Nephron (organoid): Measurements from ENCODE around the gene SLC12A3.

Experiments used
- H3K27ac Mint-ChIP-seq, 3 experiments: 2 replicates each; pipeline ENCODE4 v1.8.0; 2020; ENCODE audit warnings: mixed read lengths in 3 of 3, mild to moderate bottlenecking in 2 of 3, moderate library complexity in 1 of 3
- H3K27me3 Mint-ChIP-seq: 2 replicates; pipeline ENCODE4 v1.8.0; 2021; ENCODE audit warnings: low read depth, mild to moderate bottlenecking, moderate library complexity, mixed read lengths
- H3K36me3 Mint-ChIP-seq: 2 replicates; pipeline ENCODE4 v1.8.0; 2020; ENCODE audit warnings: low read depth, mixed read lengths
- H3K4me1 Mint-ChIP-seq: 2 replicates; pipeline ENCODE4 v1.8.0; 2020; ENCODE audit warnings: mixed read lengths
- H3K4me3 Mint-ChIP-seq, 3 experiments: 2 replicates each; pipeline ENCODE4 v1.8.0; 2020; ENCODE audit warnings: mild to moderate bottlenecking in 3 of 3, mixed read lengths in 3 of 3, moderate library complexity in 2 of 3
- H3K9me3 Mint-ChIP-seq: 2 replicates; pipeline ENCODE4 v1.8.0; 2020; ENCODE audit warnings: mixed read lengths
- TF ChIP-seq, protein P1 (sequence below), 3 experiments: fragments of 200-600 bp; sonication (generic); IDR thresholded peaks; one replicate each; pipeline ENCODE4 v1.5.0; 2021; ENCODE audit warnings: antibody characterized with exemption in 3 of 3; ENCODE audit not compliant: unreplicated experiment in 3 of 3

The SLC12A3 gene

DNA sequence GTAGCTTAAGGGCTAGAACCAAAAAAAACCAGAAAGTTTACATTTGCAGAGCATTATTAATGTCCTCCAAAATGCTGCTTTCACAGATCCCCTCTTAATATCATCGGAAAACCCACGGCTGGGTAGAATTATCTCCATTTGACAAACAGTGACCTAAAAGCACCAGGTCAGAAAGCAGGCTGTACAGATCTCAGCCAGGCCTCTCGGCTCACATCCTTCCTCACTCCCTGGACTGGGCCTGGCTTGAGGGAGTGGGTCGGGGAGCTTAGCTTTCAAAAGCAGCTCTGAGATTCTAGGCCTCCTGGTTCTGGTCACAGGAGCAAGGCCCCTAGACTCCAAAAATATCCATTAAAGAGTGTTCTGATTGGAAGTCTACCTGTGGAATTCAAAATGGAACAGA lies 9.1 kb upstream of the SLC12A3 start:
- no peak overlapping the region for H3K4me3 Mint-ChIP-seq
- H3K27ac Mint-ChIP-seq = peak overlapping the region in 2 of 3 experiments; percentile 6 to 41
- no peaks in the 10 kb centered on the region for H3K36me3 Mint-ChIP-seq
- no peaks in the 10 kb centered on the region for H3K9me3 Mint-ChIP-seq
- TF ChIP-seq, protein P1, sequence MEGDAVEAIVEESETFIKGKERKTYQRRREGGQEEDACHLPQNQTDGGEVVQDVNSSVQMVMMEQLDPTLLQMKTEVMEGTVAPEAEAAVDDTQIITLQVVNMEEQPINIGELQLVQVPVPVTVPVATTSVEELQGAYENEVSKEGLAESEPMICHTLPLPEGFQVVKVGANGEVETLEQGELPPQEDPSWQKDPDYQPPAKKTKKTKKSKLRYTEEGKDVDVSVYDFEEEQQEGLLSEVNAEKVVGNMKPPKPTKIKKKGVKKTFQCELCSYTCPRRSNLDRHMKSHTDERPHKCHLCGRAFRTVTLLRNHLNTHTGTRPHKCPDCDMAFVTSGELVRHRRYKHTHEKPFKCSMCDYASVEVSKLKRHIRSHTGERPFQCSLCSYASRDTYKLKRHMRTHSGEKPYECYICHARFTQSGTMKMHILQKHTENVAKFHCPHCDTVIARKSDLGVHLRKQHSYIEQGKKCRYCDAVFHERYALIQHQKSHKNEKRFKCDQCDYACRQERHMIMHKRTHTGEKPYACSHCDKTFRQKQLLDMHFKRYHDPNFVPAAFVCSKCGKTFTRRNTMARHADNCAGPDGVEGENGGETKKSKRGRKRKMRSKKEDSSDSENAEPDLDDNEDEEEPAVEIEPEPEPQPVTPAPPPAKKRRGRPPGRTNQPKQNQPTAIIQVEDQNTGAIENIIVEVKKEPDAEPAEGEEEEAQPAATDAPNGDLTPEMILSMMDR (IDR thresholded peaks at IDR 0.05; ENCODE audit: unreplicated experiment in 3 of 3) = no peak
- H3K4me1 Mint-ChIP-seq = peaks cover 22% of the 10 kb centered on the region
- peaks cover 11% of the 10 kb centered on the region for H3K27me3 Mint-ChIP-seq

DNA sequence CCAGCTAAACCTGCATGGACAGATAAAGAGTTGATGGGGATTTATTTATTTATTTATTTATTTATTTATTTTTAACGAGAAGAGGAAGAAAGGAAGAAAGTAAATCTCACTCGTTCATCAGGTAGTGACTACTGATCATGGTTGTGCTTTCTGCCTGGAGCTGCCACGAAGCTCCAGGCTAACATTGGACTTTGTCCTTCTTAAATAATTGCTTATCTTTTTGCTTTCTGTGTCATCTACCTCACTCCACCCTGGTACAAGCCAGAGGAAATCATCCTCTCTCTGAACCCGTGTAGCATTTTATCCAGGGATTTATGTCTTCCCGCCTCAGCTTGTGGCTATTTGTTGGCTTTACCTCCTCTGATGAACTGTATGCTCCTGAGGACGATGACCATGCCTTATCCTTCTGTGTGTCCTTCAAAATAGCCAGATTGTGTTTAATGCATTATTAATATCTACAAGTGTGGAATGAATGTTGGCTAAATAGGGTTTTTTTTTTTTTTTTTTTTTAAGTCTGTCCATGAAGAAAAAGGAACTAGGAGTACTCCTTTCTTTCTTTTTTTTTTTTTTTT lies 8.0 kb upstream of the SLC12A3 start:
- H3K36me3 Mint-ChIP-seq = no peaks in the 10 kb centered on the region
- H3K27ac Mint-ChIP-seq = peak overlapping the region in 1 of 3 experiments; percentile 5
- peaks cover 11% of the 10 kb centered on the region for H3K27me3 Mint-ChIP-seq
- TF ChIP-seq, protein P1 (IDR thresholded peaks at IDR 0.05; ENCODE audit: unreplicated experiment in 3 of 3) = no peak
- H3K4me1 Mint-ChIP-seq = peaks cover 28% of the 10 kb centered on the region
- no peaks in the 10 kb centered on the region for H3K9me3 Mint-ChIP-seq
- no peak overlapping the region for H3K4me3 Mint-ChIP-seq

DNA sequence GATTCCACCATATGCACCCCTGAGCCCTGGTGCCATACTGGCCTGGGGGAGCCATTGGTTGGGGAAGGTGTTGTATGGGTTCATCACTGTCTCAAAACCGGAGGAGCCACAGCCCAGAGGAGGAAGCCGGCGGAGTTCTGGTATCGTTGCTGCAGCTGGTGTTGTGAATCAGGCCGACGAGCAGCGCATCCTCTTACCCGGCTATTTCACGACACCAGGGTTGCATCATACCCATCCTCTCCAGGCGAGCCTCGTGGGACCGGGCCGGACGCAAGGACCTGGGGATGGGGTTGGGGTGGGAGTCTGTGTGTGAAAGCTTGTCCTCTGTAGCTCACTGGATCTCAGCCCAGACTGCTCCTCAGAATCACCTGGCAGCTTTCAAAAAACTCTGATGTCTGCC lies 6.6 kb upstream of the SLC12A3 start:
- H3K4me1 Mint-ChIP-seq = peaks cover 33% of the 10 kb centered on the region
- no peaks in the 10 kb centered on the region for H3K9me3 Mint-ChIP-seq
- H3K4me3 Mint-ChIP-seq = no peak overlapping the region
- TF ChIP-seq, protein P1 (IDR thresholded peaks at IDR 0.05; ENCODE audit: unreplicated experiment in 3 of 3) = no peak
- H3K36me3 Mint-ChIP-seq = no peaks in the 10 kb centered on the region
- H3K27ac Mint-ChIP-seq = no peak overlapping the region
- H3K27me3 Mint-ChIP-seq = peaks cover 11% of the 10 kb centered on the region

DNA sequence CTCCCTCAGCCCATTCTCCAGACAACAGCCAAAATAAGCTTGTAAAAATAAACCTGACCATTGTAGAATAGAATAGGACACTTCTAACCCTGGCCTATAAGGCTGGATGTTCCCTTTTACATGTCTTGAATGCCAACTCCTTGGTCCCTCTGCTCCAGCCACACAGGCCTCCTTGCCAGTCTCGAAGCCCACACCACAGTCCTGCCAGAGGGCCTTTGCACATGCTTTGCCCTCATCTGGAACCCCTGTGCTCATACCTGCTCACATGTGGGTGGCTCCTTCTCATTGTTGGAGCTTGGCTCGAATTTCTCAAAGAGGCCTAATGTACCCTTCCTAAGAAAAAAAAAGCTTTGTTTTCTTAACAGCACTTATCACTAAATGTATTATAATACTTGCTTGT lies 5.4 kb upstream of the SLC12A3 start:
- Mint-ChIP-seq H3K4me1 (peaks cover 33% of the 10 kb centered on the region), H3K4me3 (no peak overlapping the region), H3K9me3 (no peaks in the 10 kb centered on the region), H3K36me3 (no peaks in the 10 kb centered on the region), H3K27ac (peak overlapping the region in 2 of 3 experiments; percentile 46 to 87), H3K27me3 (peaks cover 11% of the 10 kb centered on the region)
- TF ChIP-seq, protein P1 (IDR thresholded peaks at IDR 0.05; ENCODE audit: unreplicated experiment in 3 of 3) = no peak

DNA sequence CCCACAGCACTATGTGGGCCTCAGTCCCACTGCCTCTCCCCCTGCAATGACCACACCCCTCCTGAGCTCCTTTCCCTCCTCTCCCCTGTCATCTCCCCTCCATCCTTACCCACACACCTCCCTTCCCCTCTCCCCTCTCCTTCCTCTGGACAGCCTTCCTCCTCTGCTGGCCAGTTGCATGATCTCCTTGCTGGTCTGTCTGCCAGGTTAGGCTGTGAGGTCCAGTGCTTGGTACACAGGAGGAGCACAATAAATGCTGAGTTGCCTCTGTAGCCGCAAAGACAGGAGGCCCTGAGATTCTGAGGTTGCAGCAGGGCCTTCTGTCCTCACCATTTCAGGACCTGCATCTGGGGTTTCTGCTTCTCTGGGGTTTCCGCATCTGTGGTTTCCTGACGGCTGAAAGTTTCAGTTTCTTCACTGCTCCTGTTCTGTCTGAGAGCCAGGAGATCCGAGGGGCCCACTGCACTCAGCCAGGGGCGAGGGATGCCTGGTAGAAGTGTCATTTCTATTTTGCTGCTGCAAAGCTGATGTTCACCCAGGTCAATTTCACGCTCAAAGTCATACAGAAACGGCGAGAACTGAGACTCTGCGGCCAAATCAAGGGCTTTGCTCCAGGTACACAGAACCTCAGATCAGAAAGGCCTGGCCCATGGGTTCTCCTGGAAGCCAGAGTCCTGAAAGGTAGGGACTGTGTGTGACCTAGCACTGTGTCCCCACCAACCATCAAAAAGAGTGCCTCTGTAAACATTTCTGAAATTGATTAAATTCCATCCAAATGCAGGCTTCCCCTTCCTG lies 4.6 kb upstream of the SLC12A3 start:
- TF ChIP-seq, protein P1 (IDR thresholded peaks at IDR 0.05; ENCODE audit: unreplicated experiment in 3 of 3) = no peak
- H3K27ac Mint-ChIP-seq = peak overlapping the region; percentile 47 to 87 (median 75)
- peaks cover 11% of the 10 kb centered on the region for H3K27me3 Mint-ChIP-seq
- H3K4me1 Mint-ChIP-seq = peaks cover 33% of the 10 kb centered on the region
- H3K36me3 Mint-ChIP-seq = no peaks in the 10 kb centered on the region
- H3K4me3 Mint-ChIP-seq = peak overlapping the region in 1 of 3 experiments; percentile 45
- no peaks in the 10 kb centered on the region for H3K9me3 Mint-ChIP-seq
